ENCODE measurements around the gene ZBED2.

Gene ZBED2

DNA sequence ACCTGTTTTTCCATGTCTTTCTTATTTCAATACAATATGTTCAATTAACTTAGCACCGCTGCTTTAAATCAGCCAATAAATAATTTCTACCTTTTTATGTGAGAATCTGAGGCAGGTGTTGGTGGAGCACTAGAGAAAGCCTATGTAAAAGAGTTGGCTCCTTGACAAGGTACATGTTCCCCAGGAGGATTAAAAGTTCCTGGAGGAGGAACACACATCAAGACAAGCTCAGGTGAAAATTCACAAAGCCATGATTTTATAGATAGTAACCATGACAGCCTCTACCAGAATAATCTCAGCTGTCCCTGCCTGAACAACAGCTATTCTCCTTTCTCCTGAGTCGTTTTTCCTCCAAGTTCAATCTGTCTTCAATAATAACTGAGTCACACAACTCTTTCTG, 3.4 kb upstream of the ZBED2 start:
- Histone ChIP-seq H3K36me3 (ENCODE audit: control insufficient read depth in 1 of 2, insufficient read depth in 2 of 2, low read length in 2 of 2) (no peaks in the 10 kb centered on the region), H3K79me1 (ENCODE audit: low read length) (peaks cover 9% of the 10 kb centered on the region), H4K12ac (ENCODE audit: low read depth, low read length) (no peak overlapping the region), H3K79me2 (ENCODE audit: control insufficient read depth, insufficient read depth, low read length, poor library complexity) (peaks cover under 1% of the 10 kb centered on the region), H4K91ac (ENCODE audit: low read depth, low read length) (no peak overlapping the region), H3K4me1 (ENCODE audit: control insufficient read depth in 1 of 2, insufficient read depth in 2 of 2, low read length in 2 of 2) (peaks cover 11 to 15% of the 10 kb centered on the region in 2 experiments), H2BK5ac (ENCODE audit: low read depth, low read length, poor library complexity) (no peak overlapping the region), H2BK120ac (ENCODE audit: insufficient read depth, low read length, poor library complexity) (no peak overlapping the region), H3K27me3 (ENCODE audit: insufficient read depth, low read length) (no peaks in the 10 kb centered on the region), H2AFZ (ENCODE audit: insufficient read depth, low read length, poor library complexity) (no peak overlapping the region), H3K23ac (ENCODE audit: low read length) (no peak overlapping the region), H3K27ac (ENCODE audit: low read depth, low read length) (no peak overlapping the region), H3K18ac (ENCODE audit: low read length) (no peak overlapping the region), H3K9ac (ENCODE audit: low read length) (no peak overlapping the region), H3K4ac (ENCODE audit: low read depth, low read length) (no peak overlapping the region), H3K9me3 (ENCODE audit: insufficient read depth, low read depth, low read length) (peaks cover 2% of the 10 kb centered on the region), H2BK12ac (ENCODE audit: low read length) (no peak overlapping the region), H2AK5ac (ENCODE audit: low read length) (no peak overlapping the region), H3K14ac (ENCODE audit: low read length) (no peak overlapping the region), H3K4me3 (ENCODE audit: low read depth, low read length) (no peak overlapping the region), H4K8ac (ENCODE audit: low read depth, low read length) (no peak overlapping the region), H3K4me2 (ENCODE audit: low read length) (no peak overlapping the region)
- DNase-seq = peak in 1 of 2 donors; percentile 30
- WGBS (ENCODE audit: extremely low coverage, insufficient coverage, insufficient read length) = no CpG with 5 or more reads among the region's 2 CpGs

DNA sequence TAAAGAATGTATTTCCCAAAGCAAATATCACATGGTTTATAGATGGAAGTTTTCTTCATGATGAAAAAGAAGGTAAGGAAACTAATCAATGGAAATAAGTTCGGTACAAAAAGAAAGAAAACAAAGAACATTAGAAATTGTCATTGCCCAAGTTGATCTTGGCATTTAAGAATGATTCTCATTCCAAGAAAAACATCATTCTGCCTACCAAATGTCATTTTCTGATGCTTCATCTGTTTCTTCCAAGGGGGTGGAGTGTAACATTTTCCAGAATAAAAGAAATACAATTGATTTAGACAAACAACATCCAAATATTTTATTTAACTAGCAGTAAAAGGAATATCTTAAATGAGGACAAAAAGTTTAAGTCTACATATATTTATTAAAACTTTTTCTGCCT, 3.0 kb upstream of the ZBED2 start:
- H4K12ac ChIP-seq (ENCODE audit: low read depth, low read length) = no peak overlapping the region
- H3K9ac ChIP-seq (ENCODE audit: low read length) = no peak overlapping the region
- no CpG with 5 or more reads among the region's 1 CpG for WGBS (ENCODE audit: extremely low coverage, insufficient coverage, insufficient read length)
- no peak overlapping the region for H2BK12ac ChIP-seq (ENCODE audit: low read length)
- peaks cover 11 to 17% of the 10 kb centered on the region in 2 experiments for H3K4me1 ChIP-seq (ENCODE audit: control insufficient read depth in 1 of 2, insufficient read depth in 2 of 2, low read length in 2 of 2)
- H2AFZ ChIP-seq (ENCODE audit: insufficient read depth, low read length, poor library complexity) = no peak overlapping the region
- H3K4me3 ChIP-seq (ENCODE audit: low read depth, low read length) = no peak overlapping the region
- peaks cover 11% of the 10 kb centered on the region for H3K79me1 ChIP-seq (ENCODE audit: low read length)
- no peak overlapping the region for H2AK5ac ChIP-seq (ENCODE audit: low read length)
- H2BK120ac ChIP-seq (ENCODE audit: insufficient read depth, low read length, poor library complexity) = no peak overlapping the region
- H3K79me2 ChIP-seq (ENCODE audit: control insufficient read depth, insufficient read depth, low read length, poor library complexity) = peaks cover 1% of the 10 kb centered on the region
- H4K91ac ChIP-seq (ENCODE audit: low read depth, low read length) = no peak overlapping the region
- no peaks in the 10 kb centered on the region for H3K27me3 ChIP-seq (ENCODE audit: insufficient read depth, low read length)
- no peak overlapping the region for H3K14ac ChIP-seq (ENCODE audit: low read length)
- no peaks in the 10 kb centered on the region for H3K36me3 ChIP-seq (ENCODE audit: control insufficient read depth in 1 of 2, insufficient read depth in 2 of 2, low read length in 2 of 2)
- H3K4ac ChIP-seq (ENCODE audit: low read depth, low read length) = no peak overlapping the region
- no peak overlapping the region for H2BK5ac ChIP-seq (ENCODE audit: low read depth, low read length, poor library complexity)
- no peak overlapping the region for H3K23ac ChIP-seq (ENCODE audit: low read length)
- no peak for DNase-seq
- H3K18ac ChIP-seq (ENCODE audit: low read length) = no peak overlapping the region
- H3K9me3 ChIP-seq (ENCODE audit: insufficient read depth, low read depth, low read length) = peaks cover 2% of the 10 kb centered on the region
- H3K4me2 ChIP-seq (ENCODE audit: low read length) = no peak overlapping the region
- H3K27ac ChIP-seq (ENCODE audit: low read depth, low read length) = no peak overlapping the region
- no peak overlapping the region for H4K8ac ChIP-seq (ENCODE audit: low read depth, low read length)

DNA sequence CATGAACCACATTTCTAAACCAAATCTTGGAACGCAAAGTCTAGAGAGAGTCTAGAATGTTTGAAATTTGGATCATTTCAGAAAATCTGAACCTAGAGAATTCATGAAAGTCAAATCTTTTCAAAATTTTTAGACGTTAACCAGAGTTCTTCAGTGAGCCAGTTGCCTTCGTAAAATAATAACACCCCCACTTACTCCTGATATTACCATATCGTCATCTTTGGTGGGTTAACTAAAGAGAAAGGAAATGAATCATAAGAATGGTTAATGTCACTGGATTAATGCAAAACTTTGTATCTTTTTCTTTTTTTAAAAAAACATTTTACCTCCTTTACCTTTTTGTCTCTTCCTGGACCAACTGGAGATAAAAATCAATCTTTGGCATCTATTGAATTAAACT, 1.2 kb upstream of the ZBED2 start:
- Histone ChIP-seq H4K91ac (ENCODE audit: low read depth, low read length) (no peak overlapping the region), H4K8ac (ENCODE audit: low read depth, low read length) (no peak overlapping the region), H3K79me1 (ENCODE audit: low read length) (peaks cover 11% of the 10 kb centered on the region), H2BK5ac (ENCODE audit: low read depth, low read length, poor library complexity) (no peak overlapping the region), H2AK5ac (ENCODE audit: low read length) (no peak overlapping the region), H3K9me3 (ENCODE audit: insufficient read depth, low read depth, low read length) (peaks cover 2% of the 10 kb centered on the region), H3K4me3 (ENCODE audit: low read depth, low read length) (no peak overlapping the region), H3K79me2 (ENCODE audit: control insufficient read depth, insufficient read depth, low read length, poor library complexity) (peaks cover 1% of the 10 kb centered on the region), H3K36me3 (ENCODE audit: control insufficient read depth in 1 of 2, insufficient read depth in 2 of 2, low read length in 2 of 2) (no peaks in the 10 kb centered on the region), H3K4me2 (ENCODE audit: low read length) (no peak overlapping the region), H3K14ac (ENCODE audit: low read length) (no peak overlapping the region), H3K9ac (ENCODE audit: low read length) (no peak overlapping the region), H3K4ac (ENCODE audit: low read depth, low read length) (no peak overlapping the region), H2BK12ac (ENCODE audit: low read length) (no peak overlapping the region), H3K4me1 (ENCODE audit: control insufficient read depth in 1 of 2, insufficient read depth in 2 of 2, low read length in 2 of 2) (peaks cover 11 to 21% of the 10 kb centered on the region in 2 experiments), H3K23ac (ENCODE audit: low read length) (no peak overlapping the region), H3K27me3 (ENCODE audit: insufficient read depth, low read length) (no peaks in the 10 kb centered on the region), H2AFZ (ENCODE audit: insufficient read depth, low read length, poor library complexity) (no peak overlapping the region), H4K12ac (ENCODE audit: low read depth, low read length) (no peak overlapping the region), H2BK120ac (ENCODE audit: insufficient read depth, low read length, poor library complexity) (no peak overlapping the region), H3K27ac (ENCODE audit: low read depth, low read length) (no peak overlapping the region), H3K18ac (ENCODE audit: low read length) (no peak overlapping the region)
- no peak for DNase-seq
- no CpG with 5 or more reads among the region's 4 CpGs for WGBS (ENCODE audit: extremely low coverage, insufficient coverage, insufficient read length)

DNA sequence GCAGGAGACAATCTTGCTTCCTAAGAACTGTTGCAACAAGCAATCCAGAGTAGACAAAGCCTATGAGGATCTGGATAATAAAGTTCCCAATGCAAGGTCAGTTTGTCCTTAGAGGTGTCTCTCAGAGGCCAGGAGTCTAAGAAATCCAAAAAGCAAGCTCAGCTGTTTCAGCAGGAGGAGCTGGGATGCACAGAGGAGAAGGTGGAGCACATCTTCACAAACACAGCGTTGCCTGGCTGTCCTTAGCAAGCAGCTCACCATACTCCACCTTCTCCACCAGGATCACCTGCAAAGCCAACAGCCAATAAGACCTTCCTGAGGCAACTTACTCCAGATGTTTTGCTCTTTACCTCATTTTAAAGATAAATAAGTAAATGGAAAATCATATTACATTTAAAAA, 365 bp downstream of the ZBED2 start:
- DNase-seq = no peak
- no peak overlapping the region for H3K23ac ChIP-seq (ENCODE audit: low read length)
- H2AFZ ChIP-seq (ENCODE audit: insufficient read depth, low read length, poor library complexity) = no peak overlapping the region
- peak overlapping the region; percentile 25 for H2BK120ac ChIP-seq (ENCODE audit: insufficient read depth, low read length, poor library complexity)
- H3K14ac ChIP-seq (ENCODE audit: low read length) = no peak overlapping the region
- peak overlapping the region; percentile 38 for H3K4me2 ChIP-seq (ENCODE audit: low read length)
- no peak overlapping the region for H3K4me3 ChIP-seq (ENCODE audit: low read depth, low read length)
- no CpG with 5 or more reads among the region's 1 CpG for WGBS (ENCODE audit: extremely low coverage, insufficient coverage, insufficient read length)
- H2BK12ac ChIP-seq (ENCODE audit: low read length) = peak overlapping the region; percentile 69
- H4K12ac ChIP-seq (ENCODE audit: low read depth, low read length) = no peak overlapping the region
- H3K79me2 ChIP-seq (ENCODE audit: control insufficient read depth, insufficient read depth, low read length, poor library complexity) = peaks cover 1% of the 10 kb centered on the region
- peaks cover 2% of the 10 kb centered on the region for H3K9me3 ChIP-seq (ENCODE audit: insufficient read depth, low read depth, low read length)
- H3K36me3 ChIP-seq (ENCODE audit: control insufficient read depth in 1 of 2, insufficient read depth in 2 of 2, low read length in 2 of 2) = no peaks in the 10 kb centered on the region
- H2AK5ac ChIP-seq (ENCODE audit: low read length) = no peak overlapping the region
- H4K8ac ChIP-seq (ENCODE audit: low read depth, low read length) = peak overlapping the region; percentile 35
- peak overlapping the region; percentile 28 for H3K27ac ChIP-seq (ENCODE audit: low read depth, low read length)
- peak overlapping the region; percentile 79 for H2BK5ac ChIP-seq (ENCODE audit: low read depth, low read length, poor library complexity)
- peaks cover 11% of the 10 kb centered on the region for H3K79me1 ChIP-seq (ENCODE audit: low read length)
- no peak overlapping the region for H3K9ac ChIP-seq (ENCODE audit: low read length)
- H3K18ac ChIP-seq (ENCODE audit: low read length) = peak overlapping the region; percentile 41
- H4K91ac ChIP-seq (ENCODE audit: low read depth, low read length) = peak overlapping the region; percentile 56
- H3K27me3 ChIP-seq (ENCODE audit: insufficient read depth, low read length) = no peaks in the 10 kb centered on the region
- peaks cover 14 to 25% of the 10 kb centered on the region in 2 experiments for H3K4me1 ChIP-seq (ENCODE audit: control insufficient read depth in 1 of 2, insufficient read depth in 2 of 2, low read length in 2 of 2)
- H3K4ac ChIP-seq (ENCODE audit: low read depth, low read length) = no peak overlapping the region

Data from trophoblast cell (in vitro differentiated cells and primary cell).